Hematopoietic multipotent progenitor cell treated with erythropoietin and hydrocortisone succinate and interleukin-3 and kit ligand, for 15 days (in vitro differentiated cells): ENCODE measurements around the gene VANGL2.
"Not testable (repeated sequence)": the region's sequence is repeated elsewhere in the genome, so short reads cannot be mapped to it uniquely, and the experiment has no call there.

Experiments used
- DNase-seq: peaks from one replicate; pipeline ENCODE4 v3.0.0-alpha.2; 2015; ENCODE audit warnings: low spot score

Gene VANGL2

DNA sequence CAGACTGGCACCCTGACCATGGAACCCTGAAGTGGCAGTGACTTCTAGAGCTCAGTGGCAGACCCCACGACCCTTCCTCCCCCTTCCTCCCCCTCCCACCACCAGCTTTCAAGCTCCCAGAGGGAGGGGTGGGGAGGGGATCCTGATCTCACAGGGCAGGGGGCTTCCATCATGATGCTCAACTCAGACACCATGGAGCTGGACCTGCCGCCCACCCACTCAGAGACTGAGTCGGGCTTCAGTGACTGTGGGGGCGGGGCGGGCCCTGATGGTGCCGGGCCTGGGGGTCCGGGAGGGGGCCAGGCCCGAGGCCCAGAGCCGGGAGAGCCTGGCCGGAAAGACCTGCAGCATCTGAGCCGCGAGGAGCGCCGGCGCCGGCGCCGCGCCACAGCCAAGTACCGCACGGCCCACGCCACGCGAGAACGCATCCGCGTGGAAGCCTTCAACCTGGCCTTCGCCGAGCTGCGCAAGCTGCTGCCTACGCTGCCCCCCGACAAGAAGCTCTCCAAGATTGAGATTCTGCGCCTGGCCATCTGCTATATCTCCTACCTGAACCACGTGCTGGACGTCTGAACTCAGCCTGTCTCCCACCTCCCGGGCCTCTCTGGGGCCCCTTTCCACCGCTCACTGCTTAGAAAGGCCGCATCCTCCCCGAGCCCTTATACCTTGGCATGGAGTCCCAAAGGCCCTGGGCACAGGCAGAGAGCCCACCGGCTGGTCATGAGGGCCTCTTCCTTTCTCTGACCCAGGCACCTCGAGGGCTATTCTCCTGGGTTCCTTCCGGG is 29.6 kb upstream of the VANGL2 start:
- no peak for DNase-seq

- DNase-seq, result no peak
Observed at GRCh38 chr1:160371346-160371631, 29.1 kb upstream of the VANGL2 start.

DNA sequence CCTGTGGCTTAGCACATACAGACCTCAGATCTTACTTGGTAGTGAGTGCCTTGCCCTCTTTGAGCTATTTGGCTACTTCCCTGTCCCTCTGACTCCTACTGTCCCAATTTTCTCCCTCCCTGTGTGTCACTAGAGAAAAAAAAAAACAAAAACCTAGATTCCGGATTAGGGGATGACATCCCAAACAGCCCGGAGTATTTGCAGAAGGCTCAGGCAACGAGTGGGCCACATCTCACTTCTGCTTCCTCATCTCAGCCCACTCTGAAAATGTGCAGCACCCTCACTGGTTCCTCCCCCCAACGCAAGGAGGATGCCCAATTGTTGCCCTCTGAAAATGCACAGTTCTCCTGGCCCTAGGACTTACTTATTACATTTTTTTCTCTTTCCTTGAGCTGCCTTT is 28.6 kb upstream of the VANGL2 start:
- DNase-seq, result no peak

GRCh38 chr1:160373696-160374095 is 26.7 kb upstream of the VANGL2 start:
- DNase-seq, result no peak

DNA sequence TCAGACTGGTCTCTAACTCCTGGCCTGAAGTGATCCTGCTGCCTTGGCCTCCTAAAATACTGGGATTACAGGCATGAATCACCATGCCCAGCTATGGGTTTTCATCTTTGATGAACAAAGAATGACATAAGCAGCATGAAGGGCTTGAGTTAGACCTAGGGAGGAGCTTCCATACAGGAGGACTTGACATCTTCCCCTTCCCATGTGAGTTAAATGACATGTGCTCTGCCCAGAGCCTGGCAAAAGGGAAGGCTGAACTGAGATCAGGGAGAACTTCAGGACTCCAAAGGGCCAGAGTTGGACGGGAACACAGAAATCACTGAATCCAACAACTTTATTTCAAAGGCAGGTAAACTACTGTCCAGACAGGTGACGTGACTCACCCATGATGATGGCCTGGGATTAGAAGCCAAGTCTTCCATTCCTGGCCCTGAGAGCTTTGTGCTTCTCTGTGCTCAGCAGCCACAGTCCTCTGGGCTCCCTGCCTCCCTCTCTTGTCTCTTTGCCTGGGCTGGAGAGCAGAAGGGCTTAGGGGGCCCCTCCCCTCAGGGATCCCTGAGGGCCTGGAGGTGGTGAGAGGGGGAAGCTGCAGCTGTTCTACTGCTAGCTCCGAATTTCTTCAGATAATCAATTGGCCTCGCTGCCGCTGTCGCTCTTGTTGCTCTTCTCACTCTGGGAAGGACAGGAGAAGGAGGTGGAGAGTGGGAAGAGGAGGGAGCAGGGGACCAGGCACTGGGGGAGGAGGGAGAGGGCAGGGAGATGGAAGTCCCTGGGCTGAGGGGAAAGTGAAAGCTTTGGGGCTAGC is 25.9 kb upstream of the VANGL2 start:
- no peak for DNase-seq

DNA sequence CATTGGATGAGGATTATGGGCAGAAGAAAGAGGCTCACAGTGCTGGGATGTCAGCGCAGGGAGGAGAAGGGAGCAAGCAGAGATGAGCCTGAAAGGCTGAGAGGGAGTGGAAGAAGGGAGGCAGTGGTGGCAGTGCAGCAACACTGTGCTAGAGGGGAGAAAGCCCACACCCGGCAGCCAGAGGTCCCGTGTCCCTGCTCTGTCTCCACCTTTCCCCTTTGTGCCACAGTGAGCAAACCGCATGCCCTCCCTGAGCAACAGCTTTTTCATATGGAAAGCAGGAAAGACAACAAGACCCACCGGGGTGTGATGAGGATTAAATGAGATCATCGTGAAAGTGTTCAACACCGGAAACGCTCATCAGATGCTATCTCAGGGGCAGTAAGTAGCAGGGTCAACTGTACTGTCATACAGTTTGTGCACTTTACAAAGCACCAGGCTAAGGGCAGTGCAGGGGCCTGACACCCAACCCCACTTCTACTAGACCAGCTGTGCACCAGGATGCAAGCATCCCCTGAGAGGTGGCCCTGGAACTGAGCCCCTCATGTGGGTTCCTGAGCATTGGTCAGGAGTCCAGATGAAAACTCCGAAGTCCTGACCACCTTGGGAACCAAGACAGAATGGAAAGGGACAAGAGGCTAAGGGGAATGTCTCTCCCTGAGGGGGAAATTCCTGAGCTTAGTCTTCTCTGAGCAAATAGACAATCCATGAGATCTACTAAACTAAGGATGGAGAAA is 24.4 kb upstream of the VANGL2 start:
- DNase-seq, result no peak

- DNase-seq, result peak; percentile 62
Observed at GRCh38 chr1:160376525-160377131, 23.7 kb upstream of the VANGL2 start.

GRCh38 chr1:160377585-160378206 is 22.7 kb upstream of the VANGL2 start:
- no peak for DNase-seq

- DNase-seq, result not testable (repeated sequence)
Observed at GRCh38 chr1:160384812-160385211, 15.6 kb upstream of the VANGL2 start.

- DNase-seq, result not testable (repeated sequence)
Observed at GRCh38 chr1:160388406-160388805, 12.0 kb upstream of the VANGL2 start.

GRCh38 chr1:160394673-160395072 is 5.7 kb upstream of the VANGL2 start:
- no peak for DNase-seq

- no peak for DNase-seq
Observed at GRCh38 chr1:160397651-160398050, 2.7 kb upstream of the VANGL2 start.

- no peak for DNase-seq
Observed at GRCh38 chr1:160398823-160399222, 1.5 kb upstream of the VANGL2 start.

DNA sequence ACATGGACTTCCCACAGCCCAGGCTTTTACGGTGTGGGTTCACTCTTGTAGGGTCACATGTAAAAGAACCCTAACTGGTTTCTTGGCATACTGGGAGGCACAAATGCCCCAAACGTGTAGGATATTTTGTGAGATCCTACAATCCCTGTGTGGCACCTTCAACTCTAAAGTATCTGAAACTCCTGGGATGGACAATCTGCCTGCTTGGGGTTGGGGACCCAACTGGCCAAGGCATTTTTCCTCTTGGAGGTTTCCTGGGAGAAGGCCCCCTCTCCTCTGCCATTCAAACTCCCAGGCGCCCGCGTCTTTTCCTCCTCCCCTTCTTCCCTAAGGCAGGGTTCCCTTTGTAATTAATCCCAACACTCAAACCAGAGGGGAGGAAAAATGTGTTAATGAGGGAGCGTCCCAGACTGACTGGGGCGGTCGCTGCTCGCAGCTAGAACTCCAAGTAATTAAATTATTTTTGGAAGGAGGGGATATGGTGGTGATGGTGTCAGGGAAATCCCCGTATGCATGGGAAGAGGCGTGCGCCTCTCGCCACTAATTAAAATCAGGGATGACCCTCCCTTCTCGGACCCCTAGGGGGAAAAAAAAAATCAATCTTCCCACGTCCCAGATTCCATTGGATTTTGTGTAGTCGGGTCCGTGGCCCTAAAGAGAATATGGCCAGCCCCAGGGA is 681 bp upstream of the VANGL2 start:
- no peak for DNase-seq

DNA sequence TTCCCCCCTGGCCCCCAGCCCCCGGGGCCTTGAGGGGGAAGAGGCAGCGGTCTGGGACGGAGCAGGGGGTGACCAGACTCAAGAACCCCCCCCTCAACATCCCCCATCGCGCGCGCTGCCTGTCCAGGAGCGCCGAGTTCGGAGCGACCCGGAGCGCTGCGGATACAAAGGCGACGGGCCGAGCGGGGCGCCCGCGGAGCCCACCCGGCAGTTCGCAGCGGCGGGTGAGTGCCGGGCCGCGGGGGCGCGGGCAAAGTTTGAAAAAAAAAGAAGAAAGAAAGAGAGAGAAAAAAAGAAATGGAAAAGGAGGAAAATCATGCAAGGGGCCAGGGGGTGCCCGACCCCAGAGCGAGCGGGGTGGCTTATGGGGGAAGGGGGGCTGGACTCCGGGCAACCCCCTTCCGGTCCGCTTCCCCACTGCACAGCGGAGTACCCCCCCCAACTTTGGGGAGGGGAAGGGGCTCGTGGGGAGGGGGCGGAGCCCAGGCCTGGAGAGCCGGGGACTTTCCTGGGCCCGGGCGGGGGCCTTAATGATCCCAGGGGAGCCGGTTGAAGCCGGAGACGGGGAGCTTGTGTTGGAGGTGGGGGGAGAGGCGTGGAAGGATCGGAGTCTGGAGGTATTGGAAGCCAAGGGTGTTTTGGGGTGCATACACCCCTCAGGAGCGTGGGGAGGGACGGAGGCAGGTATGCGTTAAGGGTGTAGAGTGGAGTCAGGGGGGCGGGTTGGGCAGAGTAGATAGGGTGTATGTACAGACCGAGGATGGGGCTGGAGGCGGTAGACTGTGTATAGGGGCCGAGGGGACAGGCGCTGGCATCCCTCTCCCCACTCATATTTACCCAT is 502 bp downstream of the VANGL2 start:
- no peak for DNase-seq

GRCh38 chr1:160401487-160401805 is 1.1 kb downstream of the VANGL2 start:
- DNase-seq, result no peak

DNA sequence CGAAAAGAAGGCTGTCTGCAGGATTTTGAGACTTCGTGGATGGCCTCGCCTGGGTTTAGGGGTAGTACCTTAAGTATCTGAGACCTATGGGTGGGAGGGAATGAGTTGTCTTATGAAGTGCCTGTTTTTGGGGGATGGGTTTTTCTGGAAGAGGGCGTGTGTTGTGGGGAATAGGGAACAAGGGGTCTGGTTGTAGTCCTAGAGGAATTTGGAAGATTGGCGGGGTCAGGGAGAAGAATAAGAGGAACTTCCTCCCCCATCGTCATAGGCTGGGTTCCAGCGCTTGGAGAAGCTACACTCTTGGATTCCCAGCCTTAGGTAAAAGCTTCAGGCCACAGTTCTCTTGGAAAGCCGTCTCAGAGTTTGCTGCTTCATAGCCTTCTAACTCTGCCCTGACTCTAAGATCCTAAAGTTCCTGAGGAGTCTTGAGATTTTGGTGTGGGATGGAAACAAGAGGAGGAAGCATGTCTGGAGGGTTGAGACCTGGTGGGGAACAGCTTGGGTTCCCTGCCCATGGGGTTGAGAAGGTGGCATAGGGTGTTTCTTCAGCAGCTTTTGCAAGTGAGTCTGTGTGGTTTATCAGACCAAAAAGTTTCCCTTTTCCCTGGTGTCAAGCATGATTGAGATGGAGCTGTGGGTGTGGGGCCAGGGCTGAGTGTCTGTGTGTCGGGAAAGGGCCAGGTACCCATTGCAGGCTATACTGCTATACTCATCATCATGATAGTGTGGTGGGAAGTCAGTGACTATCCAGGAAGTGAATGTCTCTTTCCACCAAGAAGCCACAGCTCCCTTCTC is 1.8 kb downstream of the VANGL2 start:
- no peak for DNase-seq

DNA sequence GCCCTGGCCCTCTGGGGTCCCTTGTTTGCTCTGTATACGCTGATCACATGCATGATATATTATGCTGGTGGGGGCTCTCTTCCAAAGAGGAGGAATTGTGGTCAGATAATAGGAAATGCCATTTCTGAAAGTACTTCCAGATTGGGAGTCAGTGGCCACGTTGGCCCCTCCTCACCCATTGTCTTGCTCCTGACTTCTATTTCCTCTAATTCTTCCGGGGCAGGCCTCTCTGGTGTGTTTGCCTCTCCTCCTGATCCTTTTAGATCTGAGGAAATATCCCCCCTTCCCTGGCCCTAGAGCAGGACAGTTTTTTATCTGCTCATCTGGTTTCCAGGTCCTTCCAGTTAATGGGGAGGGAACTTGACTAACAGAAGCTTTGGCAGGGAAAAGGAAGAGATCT is 2.9 kb downstream of the VANGL2 start:
- DNase-seq, result no peak

DNA sequence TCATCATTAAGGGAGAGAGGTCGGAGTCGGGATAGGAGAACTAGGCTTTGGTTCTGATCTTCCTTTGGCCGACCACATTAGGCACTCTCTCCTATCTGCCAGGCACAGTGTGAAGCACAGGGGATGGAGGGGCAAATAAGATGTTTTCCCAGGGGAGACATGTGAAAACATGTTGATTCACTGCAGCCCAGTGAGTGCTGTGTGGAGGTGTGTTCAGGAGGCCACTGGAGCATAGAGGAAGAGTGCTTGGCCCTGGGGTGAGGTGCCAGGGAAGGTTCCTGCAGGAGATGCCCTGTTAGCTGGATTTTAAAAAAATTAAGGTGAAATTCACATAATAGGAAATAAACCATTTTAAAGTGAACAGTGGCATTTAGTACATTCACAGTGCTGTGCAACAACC is 3.7 kb downstream of the VANGL2 start:
- no peak for DNase-seq

GRCh38 chr1:160405331-160405877 is 5.0 kb downstream of the VANGL2 start:
- DNase-seq, result no peak
